ENCODE measurements around the gene STRA6. TPM values are rescaled to one million over a fixed set of nuclear protein-coding genes. Genes with fewer than 3 reads are reported as not detected.

STRA6 gene
- total RNA-seq, 4 donors from 2014 or later: not detected

GRCh38 chr15:74245342-74245931 lies 42.9 kb upstream of the STRA6 start:
- WGBS, 2 donors: 16 to 21% methylated on average over 11 to 17 of the region's 36 CpGs
- Histone ChIP-seq H3K4me3 (replicated peaks in 1 of 3) (no peak overlapping the region), H3K27ac (no peak overlapping the region), H3K9me3 (no peaks in the 10 kb centered on the region), H3K36me3 (no peaks in the 10 kb centered on the region), H3K4me1 (peaks cover 4 to 36% of the 10 kb centered on the region in 2 donors), H3K27me3 (no peaks in the 10 kb centered on the region)
- TF ChIP-seq POLR2A (IDR thresholded peaks at IDR 0.05): no peak
- no peak for TF ChIP-seq CTCF (IDR thresholded peaks at IDR 0.05)
- intact Hi-C loops (cut with DNase I): no loop called here
- DNase-seq: peak; percentile 43 to 44

GRCh38 chr15:74244822-74245341 lies 42.3 kb upstream of the STRA6 start:
- no peak overlapping the region for H3K27ac ChIP-seq
- H3K36me3 ChIP-seq: no peaks in the 10 kb centered on the region
- intact Hi-C loops (cut with DNase I): no loop called here
- no peaks in the 10 kb centered on the region for H3K27me3 ChIP-seq
- no peaks in the 10 kb centered on the region for H3K9me3 ChIP-seq
- WGBS, 2 donors: 75 to 81% methylated on average over 3 to 4 of the region's 4 CpGs
- H3K4me1 ChIP-seq: peaks cover 8 to 39% of the 10 kb centered on the region in 2 donors
- no peak for DNase-seq
- no peak overlapping the region for H3K4me3 ChIP-seq (replicated peaks in 1 of 3)
- TF ChIP-seq POLR2A (IDR thresholded peaks at IDR 0.05) (no peak), CTCF (IDR thresholded peaks at IDR 0.05) (no peak)

GRCh38 chr15:74243431-74243830 lies 40.8 kb upstream of the STRA6 start:
- TF ChIP-seq CTCF (IDR thresholded peaks at IDR 0.05): no peak
- no peak for TF ChIP-seq POLR2A (IDR thresholded peaks at IDR 0.05)
- DNase-seq: peak in 1 of 2 donors; percentile 27
- 67 to 83% methylated on average over 7 of the region's 7 CpGs for WGBS, 2 donors
- Histone ChIP-seq H3K36me3 (no peaks in the 10 kb centered on the region), H3K4me1 (peaks cover 22 to 53% of the 10 kb centered on the region in 2 donors), H3K27me3 (no peaks in the 10 kb centered on the region), H3K4me3 (replicated peaks in 1 of 3) (no peak overlapping the region), H3K9me3 (no peaks in the 10 kb centered on the region), H3K27ac (no peak overlapping the region)
- intact Hi-C loops (cut with DNase I): no loop called here

- DNase-seq: peak in 1 of 2 donors; percentile 35
- H3K4me3 ChIP-seq (replicated peaks in 1 of 3): no peak overlapping the region
- 61 to 71% methylated on average over 10 of the region's 11 CpGs for whole genome bisulfite sequencing, 2 donors
- no peaks in the 10 kb centered on the region for H3K36me3 ChIP-seq
- TF ChIP-seq POLR2A (IDR thresholded peaks at IDR 0.05) (no peak), CTCF (IDR thresholded peaks at IDR 0.05) (no peak)
- H3K9me3 ChIP-seq: no peaks in the 10 kb centered on the region
- no peaks in the 10 kb centered on the region for H3K27me3 ChIP-seq
- intact Hi-C loops (cut with DNase I): no loop called here
- no peak overlapping the region for H3K27ac ChIP-seq
- peaks cover 22 to 54% of the 10 kb centered on the region in 2 donors for H3K4me1 ChIP-seq
Measured at GRCh38 chr15:74242441-74243185, 40.0 kb upstream of the STRA6 start.

Measured in thyroid gland (tissue), 4 donors.